Spleen (tissue), 7 donors: ENCODE measurements around the gene RYR1.

ENCODE experiments used
- CTCF ChIP-seq, 11 experiments: fragments of 200-600 bp in 7 of 11; fragments of 450-650 bp in 4 of 11; sonication (generic) in 4 of 11; IDR thresholded peaks in 8 of 11; conservative IDR thresholded peaks in 3 of 11; 1 replicate in 7 of 11; 2 replicates in 4 of 11; pipeline versions ENCODE4 v1.4.0 to v1.8.0; 2016 to 2021; ENCODE audit warnings: antibody characterized with exemption in 11 of 11, inconsistent platforms in 4 of 11, mild to moderate bottlenecking in 1 of 11
- POLR2A ChIP-seq, 3 donors: fragments of 450-650 bp; IDR thresholded peaks; one replicate each; pipeline ENCODE4 v1.5.1; 2017; ENCODE audit warnings: antibody characterized with exemption in 3 of 3, mild to moderate bottlenecking in 1 of 3
- POLR2AphosphoS5 ChIP-seq, 3 donors: sonication (generic); formaldehyde crosslinking; IDR thresholded peaks; one replicate each; pipeline ENCODE4 v1.5.1; 2017; ENCODE audit warnings: antibody characterized with exemption in 3 of 3
- donor health status: DM: no; HTN: no; CAD: no; lungs with moderate emphysema.
- donor health status: DM: no; HTN: no; CAD: no.
- donor health status: DM: no; HTN: no; CAD: no.

DNA sequence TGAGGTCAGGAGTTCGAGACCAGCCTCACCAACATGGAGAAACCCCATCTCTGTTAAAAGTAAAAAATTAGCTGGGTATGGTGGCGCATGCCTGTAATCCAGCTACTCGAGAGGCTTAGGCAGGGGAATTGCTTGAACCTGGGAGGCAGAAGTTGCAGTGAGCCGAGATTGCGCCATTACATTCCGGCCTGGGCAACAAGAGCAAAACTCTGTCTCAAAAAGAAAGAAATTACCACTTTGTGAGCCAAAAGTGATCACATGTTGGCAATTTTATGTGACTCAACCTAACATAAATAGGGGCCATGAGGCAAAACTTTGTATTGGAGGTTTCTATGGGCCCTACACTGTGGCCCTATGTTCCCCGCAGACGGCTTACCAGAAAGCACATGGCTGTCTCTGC, 112.1 kb downstream of the RYR1 start:
- no peak for TF ChIP-seq CTCF (IDR thresholded peaks at IDR 0.05 in 8 of 11, conservative IDR thresholded peaks at IDR 0.05 in 3 of 11)
- no peak for TF ChIP-seq POLR2A (IDR thresholded peaks at IDR 0.05)
- no peak for TF ChIP-seq POLR2AphosphoS5 (IDR thresholded peaks at IDR 0.05)
